Fibroblast of villous mesenchyme (primary cell): ENCODE results near the gene MSI1. TPM values are rescaled to one million over a fixed set of nuclear protein-coding genes. Genes with fewer than 3 reads are reported as not detected.

Experiments
- DNase-seq: peaks from one replicate; pipeline ENCODE4 v3.0.0-alpha.2; 2010; ENCODE audit warnings: low read depth
- H3K4me3 ChIP-seq: 2 replicates; pipeline ENCODE4 v1.5.1; 2011; ENCODE audit warnings: low read depth, mild to moderate bottlenecking, low read length
- CTCF ChIP-seq: IDR thresholded peaks from 2 replicates; pipeline ENCODE4 v1.5.1; 2012; ENCODE audit warnings: low read depth, mild to moderate bottlenecking, low read length; ENCODE audit not compliant: insufficient read depth
- total RNA-seq: library from RNA; depleted of rRNA; stranded (reverse); fragments of >200 nt; gene quantifications from 2 replicates; pipeline ENCODE4 v1.2.3, GENCODE V29; 2012

MSI1 gene
- not detected in 2 replicates for total RNA-seq

DNA sequence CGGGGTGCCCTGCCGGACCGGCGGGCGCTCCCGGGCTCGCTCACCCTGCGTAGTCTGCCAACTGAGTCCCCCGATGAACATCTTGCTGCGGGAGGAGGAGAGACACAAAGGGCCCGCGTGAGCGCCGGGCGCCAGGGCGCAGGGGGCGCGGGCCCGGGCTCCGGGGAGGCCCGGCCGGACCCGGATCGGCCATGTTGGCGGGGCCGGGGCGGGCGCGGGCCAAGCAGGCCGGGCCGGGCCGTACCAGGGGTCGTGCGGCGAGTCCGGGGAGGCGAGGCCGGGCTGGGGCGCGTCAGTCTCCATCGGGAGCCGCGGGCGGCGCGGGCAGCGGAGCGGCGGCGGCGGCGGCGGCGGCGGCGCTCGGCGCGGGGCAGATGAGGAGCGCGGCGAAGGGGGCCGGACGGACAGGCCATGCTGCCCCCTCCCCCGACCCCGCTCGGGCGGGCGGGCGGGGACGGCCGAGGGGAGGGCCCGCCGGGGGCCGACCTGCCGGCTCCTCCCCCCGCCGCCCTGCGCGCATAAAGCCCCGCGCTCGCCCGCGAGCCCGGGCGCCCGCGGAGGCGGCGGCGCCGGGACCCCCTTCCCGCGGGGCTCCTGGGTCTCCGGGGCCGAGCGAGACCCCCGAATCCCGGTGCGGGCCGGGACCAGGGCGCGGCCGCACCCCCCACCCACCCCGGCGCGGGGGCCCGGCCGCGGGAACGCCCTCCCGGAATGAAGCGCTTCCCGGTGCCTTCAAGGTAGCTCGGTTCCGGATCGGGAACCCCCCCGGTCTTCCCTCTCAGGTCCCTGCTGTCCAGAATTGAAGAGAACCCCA is at the start of gene MSI1:
Gene MSI1 (minus strand): TSS at position 376 of the 814 bp plus-strand sequence. CDS start 73 bp downstream, at position 303.
- DNase-seq: no peak
- no peak for TF ChIP-seq CTCF
- H3K4me3 ChIP-seq: no peak within 1 kb of the TSS

DNA sequence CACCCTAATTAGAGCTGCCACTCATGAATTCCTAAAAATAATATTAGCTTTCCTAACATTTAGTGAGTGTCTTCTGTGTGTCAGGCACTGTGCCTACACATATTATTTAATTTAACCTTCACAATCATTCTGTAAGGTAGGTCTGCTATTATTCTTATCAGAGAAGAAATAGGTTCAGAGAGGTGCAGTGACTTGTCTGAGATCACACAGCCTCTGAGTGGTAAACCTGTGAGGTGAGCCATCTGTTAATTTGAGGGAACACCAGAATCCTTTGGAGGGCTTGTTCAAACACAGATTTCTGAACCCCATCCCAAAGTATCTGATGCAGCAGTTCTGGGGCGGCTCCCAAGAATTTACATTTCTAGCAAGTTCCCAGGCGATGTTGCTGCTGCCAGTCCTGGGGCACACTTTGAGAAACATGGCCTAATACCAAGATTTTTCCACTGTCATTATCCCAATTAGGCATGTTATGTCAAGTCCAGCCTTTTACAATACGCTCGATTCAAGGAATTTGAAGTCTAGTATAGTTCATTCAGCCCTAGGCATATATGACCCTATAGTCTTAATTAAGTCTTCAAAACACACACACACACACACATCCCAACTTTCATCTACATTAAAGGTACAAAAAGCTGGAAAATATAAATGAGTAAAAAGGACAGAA is 49.1 kb upstream of the MSI1 start:
- DNase-seq: no peak
- TF ChIP-seq CTCF: no peak
- no peak overlapping the region for H3K4me3 ChIP-seq

GRCh38 chr12:120416490-120417216 is 47.7 kb upstream of the MSI1 start:
- DNase-seq: no peak
- H3K4me3 ChIP-seq: no peak overlapping the region
- TF ChIP-seq CTCF: no peak

DNA sequence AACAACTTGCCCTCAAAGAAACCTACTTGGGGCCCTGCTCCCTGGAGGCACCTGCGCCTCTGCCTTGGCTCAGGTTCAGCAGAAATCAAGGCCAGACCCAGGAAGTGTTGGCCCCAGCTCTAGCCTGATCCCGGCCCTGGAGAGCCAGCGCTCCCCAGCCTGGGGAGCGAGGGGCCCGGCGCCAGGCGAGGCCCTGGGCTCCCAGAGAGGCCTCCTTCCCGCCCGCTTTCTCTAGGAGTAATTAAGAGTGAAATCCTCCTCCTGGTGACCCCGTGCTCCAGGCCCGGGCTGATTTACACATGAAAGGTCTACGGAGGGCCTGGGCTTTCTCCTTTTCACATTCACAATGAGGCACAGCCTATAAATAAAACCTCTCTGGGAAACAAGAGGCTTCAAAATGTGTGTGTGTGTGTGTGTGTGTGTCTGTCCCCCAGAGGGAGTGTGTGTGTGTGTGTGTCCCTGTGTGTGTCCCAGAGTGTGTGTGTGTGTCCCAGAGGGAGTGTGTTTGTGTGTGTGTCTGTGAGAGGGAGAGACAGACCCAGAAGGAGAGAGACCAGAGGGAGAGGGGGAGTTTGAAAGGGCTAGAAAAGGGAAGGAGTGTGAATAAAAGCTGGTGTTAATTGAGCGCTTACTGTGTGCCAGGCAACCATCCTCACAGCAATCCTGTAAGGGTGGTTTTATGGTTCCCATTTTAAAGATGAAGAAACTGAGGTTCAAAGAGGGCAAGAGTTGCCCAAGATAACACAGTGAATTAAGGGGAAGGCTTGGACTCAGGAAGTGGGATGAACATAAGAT is 45.1 kb upstream of the MSI1 start:
- no peak overlapping the region for H3K4me3 ChIP-seq
- DNase-seq: no peak
- no peak for TF ChIP-seq CTCF

GRCh38 chr12:120412421-120412820 is 43.5 kb upstream of the MSI1 start:
- no peak overlapping the region for H3K4me3 ChIP-seq
- DNase-seq: no peak
- no peak for TF ChIP-seq CTCF

DNA sequence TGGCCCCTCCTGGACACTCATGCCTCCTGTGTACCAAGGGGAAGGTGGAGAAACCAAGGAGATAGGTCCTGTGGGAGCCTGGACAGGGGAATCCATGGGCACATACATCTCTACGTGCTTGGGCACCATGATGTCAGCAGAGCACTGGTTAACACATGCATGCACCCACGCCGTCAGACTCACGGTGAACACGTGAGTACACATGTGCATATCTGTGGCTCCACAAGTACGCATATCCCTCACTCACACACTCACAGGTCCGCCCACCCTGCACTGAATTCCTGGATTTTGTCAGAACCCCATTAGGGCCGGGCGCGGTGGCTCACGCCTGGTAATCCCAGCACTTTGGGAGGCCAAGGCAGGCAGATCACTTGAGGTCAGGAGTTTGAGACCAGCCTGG is 39.8 kb upstream of the MSI1 start:
- no peak for TF ChIP-seq CTCF
- no peak for DNase-seq

More for the DNA sequence above, 39.8 kb upstream of the MSI1 start:
- H3K4me3 ChIP-seq: no peak overlapping the region
